Keratinocyte (primary cell): ENCODE measurements around the gene FURIN. TPM values are rescaled to one million over a fixed set of nuclear protein-coding genes. Genes with fewer than 3 reads are reported as not detected.

Experiments
- DNase-seq: peaks from one replicate; pipeline ENCODE4 v3.0.0-alpha.2; 2011; ENCODE audit warnings: low read depth, missing footprints, low spot score
- FAIRE-seq: peaks from 2 replicates; lab custom pipeline; 2011; peaks lifted over from hg19 to GRCh38; lab: Jason Lieb, UNC
- H2AFZ ChIP-seq: 2 replicates; pipeline ENCODE4 v1.6.0; 2012; ENCODE audit warnings: low read length, control low read depth, inconsistent platforms; ENCODE audit not compliant: control insufficient read depth
- H3K27ac ChIP-seq: 2 replicates; pipeline ENCODE4 v1.5.1; 2011; ENCODE audit warnings: low read length; ENCODE audit not compliant: control insufficient read depth, insufficient read depth
- H3K27me3 ChIP-seq: 3 replicates; pipeline ENCODE4 v1.6.0; 2011; ENCODE audit warnings: low read length; ENCODE audit not compliant: control insufficient read depth, insufficient read depth; ENCODE audit errors: extremely low read depth
- H3K36me3 ChIP-seq, 2 experiments: 2 replicates in 1 of 2; 3 replicates in 1 of 2; pipeline ENCODE4 v1.5.1; 2011; ENCODE audit warnings: low read length in 2 of 2, mild to moderate bottlenecking in 1 of 2; ENCODE audit not compliant: control insufficient read depth in 2 of 2, insufficient read depth in 2 of 2; ENCODE audit errors: extremely low read depth in 1 of 2
- H3K4me1 ChIP-seq: 3 replicates; pipeline ENCODE4 v1.5.1; 2011; ENCODE audit warnings: low read length; ENCODE audit not compliant: control insufficient read depth, insufficient read depth; ENCODE audit errors: extremely low read depth
- H3K4me2 ChIP-seq: 3 replicates; pipeline ENCODE4 v1.6.0; 2011; ENCODE audit warnings: low read depth, low read length; ENCODE audit not compliant: control insufficient read depth, insufficient read depth; ENCODE audit errors: extremely low read depth
- H3K4me3 ChIP-seq, 3 experiments: fragments of 200-600 bp in 1 of 3; sonication (generic) in 1 of 3; 2 replicates in 2 of 3; 3 replicates in 1 of 3; pipeline ENCODE4 v1.5.1; 2011 to 2016; ENCODE audit warnings: low read length in 3 of 3, mild to moderate bottlenecking in 3 of 3, control low read depth in 2 of 3, inconsistent platforms in 1 of 3, low read depth in 1 of 3, mixed read lengths in 1 of 3, mixed run types in 1 of 3, moderate library complexity in 1 of 3; ENCODE audit not compliant: control insufficient read depth in 2 of 3, insufficient read depth in 2 of 3; ENCODE audit errors: extremely low read depth in 1 of 3
- H3K79me2 ChIP-seq: 2 replicates; pipeline ENCODE4 v1.6.0; 2012; ENCODE audit warnings: low read length; ENCODE audit not compliant: control insufficient read depth, insufficient read depth
- H3K9ac ChIP-seq: 3 replicates; pipeline ENCODE4 v1.6.0; 2011; ENCODE audit warnings: low read length; ENCODE audit not compliant: control insufficient read depth, insufficient read depth; ENCODE audit errors: extremely low read depth
- H3K9me1 ChIP-seq: 3 replicates; pipeline ENCODE4 v1.6.0; 2011; ENCODE audit warnings: low read length; ENCODE audit not compliant: control insufficient read depth, insufficient read depth; ENCODE audit errors: extremely low read depth
- H3K9me3 ChIP-seq: 2 replicates; pipeline ENCODE4 v1.5.1; 2012; ENCODE audit warnings: low read depth, low read length; ENCODE audit not compliant: control insufficient read depth
- H4K20me1 ChIP-seq: 3 replicates; pipeline ENCODE4 v1.6.0; 2011; ENCODE audit warnings: low read length; ENCODE audit not compliant: control insufficient read depth, insufficient read depth; ENCODE audit errors: extremely low read depth
- CTCF ChIP-seq, 3 experiments: IDR thresholded peaks in 1 of 3; conservative IDR thresholded peaks in 1 of 3; optimal IDR thresholded peaks in 1 of 3; 2 replicates in 2 of 3; 3 replicates in 1 of 3; pipeline versions ENCODE3 to v1.5.1; 2011; ENCODE audit warnings: low read length in 3 of 3, mild to moderate bottlenecking in 3 of 3, moderate library complexity in 2 of 3, control low read depth in 1 of 3, inconsistent platforms in 1 of 3; ENCODE audit not compliant: insufficient read depth in 2 of 3; ENCODE audit errors: extremely low read depth in 1 of 3
- EZH2 ChIP-seq: IDR thresholded peaks from one replicate; pipeline ENCODE4 v1.6.1; 2012; ENCODE audit warnings: inconsistent platforms, mild to moderate bottlenecking, low read length, moderate library complexity
- dilution Hi-C: fragments of 300-500 bp; cut with MboI; formaldehyde crosslinking; loops from one replicate; pipeline ENCODE4 v1.7.0; 2020; ENCODE audit warnings: low sequenced_read_pairs; ENCODE audit not compliant: extremely low pct_ligation_motif_present
- polyA plus RNA-seq, 5 experiments: library from polyadenylated mRNA; depleted of rRNA in 3 of 5; stranded (reverse) in 3 of 5; stranded (forward) in 1 of 5; unstranded in 1 of 5; fragments of >200 nt; gene quantifications; 1 replicate in 1 of 5; 2 replicates in 3 of 5; 3 replicates in 1 of 5; pipeline versions ENCODE4 v1.2.1 to v1.2.3, GENCODE V29; 2011 to 2012; ENCODE audit warnings: missing spikeins in 2 of 5, low read depth in 1 of 5, low replicate concordance in 1 of 5

The FURIN gene
- polyA plus RNA-seq, 1 donor (not counting 4 experiments of a cell fraction or from before 2014, with no cell fraction given): 22.8 TPM

- FAIRE-seq (no peak), DNase-seq (no peak)
- no peaks in the 10 kb centered on the region for H3K79me2 ChIP-seq
- H3K4me1 ChIP-seq: no peaks in the 10 kb centered on the region
- no peak overlapping the region for H3K9ac ChIP-seq
- no peak overlapping the region for H2AFZ ChIP-seq
- TF ChIP-seq CTCF (optimal IDR thresholded peaks at IDR 0.05 in 1 of 3, IDR thresholded peaks at IDR 0.05 in 1 of 3, conservative IDR thresholded peaks at IDR 0.05 in 1 of 3; ENCODE audit: extremely low read depth in 1 of 3, insufficient read depth in 2 of 3, low read length in 3 of 3): no peak
- no peak for TF ChIP-seq EZH2
- no peak overlapping the region for H3K4me2 ChIP-seq
- H3K27ac ChIP-seq: no peak overlapping the region
- H3K9me3 ChIP-seq: no peaks in the 10 kb centered on the region
- no peaks in the 10 kb centered on the region for H3K36me3 ChIP-seq
- H3K9me1 ChIP-seq: no peaks in the 10 kb centered on the region
- no peaks in the 10 kb centered on the region for H3K27me3 ChIP-seq
- dilution Hi-C loops: no loop called here
- no peaks in the 10 kb centered on the region for H4K20me1 ChIP-seq
- H3K4me3 ChIP-seq: no peak overlapping the region
These were observed 21.5 kb downstream of the FURIN start for GRCh38 chr15:90889736-90890456.

- no peak for DNase-seq
- no peak for FAIRE-seq
These were observed 22.5 kb downstream of the FURIN start for GRCh38 chr15:90890839-90891238.

More at GRCh38 chr15:90890839-90891238, 22.5 kb downstream of the FURIN start:
- Histone ChIP-seq H4K20me1 (no peaks in the 10 kb centered on the region), H2AFZ (no peak overlapping the region), H3K27me3 (no peaks in the 10 kb centered on the region), H3K36me3 (no peaks in the 10 kb centered on the region), H3K27ac (no peak overlapping the region), H3K4me1 (no peaks in the 10 kb centered on the region), H3K4me2 (no peak overlapping the region), H3K79me2 (no peaks in the 10 kb centered on the region), H3K9me1 (no peaks in the 10 kb centered on the region), H3K4me3 (no peak overlapping the region), H3K9ac (no peak overlapping the region), H3K9me3 (no peaks in the 10 kb centered on the region)
- dilution Hi-C loops: no loop called here
- TF ChIP-seq EZH2: no peak
- TF ChIP-seq CTCF (optimal IDR thresholded peaks at IDR 0.05 in 1 of 3, IDR thresholded peaks at IDR 0.05 in 1 of 3, conservative IDR thresholded peaks at IDR 0.05 in 1 of 3; ENCODE audit: extremely low read depth in 1 of 3, insufficient read depth in 2 of 3, low read length in 3 of 3): no peak
